ENCODE measurements around the gene DIP2C. TPM values are rescaled to one million over a fixed set of nuclear protein-coding genes. Genes with fewer than 3 reads are reported as not detected.

DIP2C gene
- total RNA-seq, 1 experiment from 2014 or later, result 11.0 TPM

- H3K27ac Mint-ChIP-seq, result no peak overlapping the region
- POLR2A ChIA-PET, result no interaction called here
- ATAC-seq (no peak), DNase-seq (ENCODE audit: low spot score) (no peak)
- TF ChIP-seq SMAD4 (CRISPR knock-in tag; IDR thresholded peaks at IDR 0.05), result no peak
- TF ChIP-seq, protein P1, sequence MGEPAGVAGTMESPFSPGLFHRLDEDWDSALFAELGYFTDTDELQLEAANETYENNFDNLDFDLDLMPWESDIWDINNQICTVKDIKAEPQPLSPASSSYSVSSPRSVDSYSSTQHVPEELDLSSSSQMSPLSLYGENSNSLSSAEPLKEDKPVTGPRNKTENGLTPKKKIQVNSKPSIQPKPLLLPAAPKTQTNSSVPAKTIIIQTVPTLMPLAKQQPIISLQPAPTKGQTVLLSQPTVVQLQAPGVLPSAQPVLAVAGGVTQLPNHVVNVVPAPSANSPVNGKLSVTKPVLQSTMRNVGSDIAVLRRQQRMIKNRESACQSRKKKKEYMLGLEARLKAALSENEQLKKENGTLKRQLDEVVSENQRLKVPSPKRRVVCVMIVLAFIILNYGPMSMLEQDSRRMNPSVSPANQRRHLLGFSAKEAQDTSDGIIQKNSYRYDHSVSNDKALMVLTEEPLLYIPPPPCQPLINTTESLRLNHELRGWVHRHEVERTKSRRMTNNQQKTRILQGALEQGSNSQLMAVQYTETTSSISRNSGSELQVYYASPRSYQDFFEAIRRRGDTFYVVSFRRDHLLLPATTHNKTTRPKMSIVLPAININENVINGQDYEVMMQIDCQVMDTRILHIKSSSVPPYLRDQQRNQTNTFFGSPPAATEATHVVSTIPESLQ (CRISPR knock-in tag; IDR thresholded peaks at IDR 0.05), result no peak
- TF ChIP-seq STAT6 (CRISPR knock-in tag; conservative IDR thresholded peaks at IDR 0.05; ENCODE audit: low read depth), result no peak
- TF ChIP-seq PREB (CRISPR knock-in tag; IDR thresholded peaks at IDR 0.05; ENCODE audit: borderline replicate concordance), result no peak
- TF ChIP-seq, protein P2, sequence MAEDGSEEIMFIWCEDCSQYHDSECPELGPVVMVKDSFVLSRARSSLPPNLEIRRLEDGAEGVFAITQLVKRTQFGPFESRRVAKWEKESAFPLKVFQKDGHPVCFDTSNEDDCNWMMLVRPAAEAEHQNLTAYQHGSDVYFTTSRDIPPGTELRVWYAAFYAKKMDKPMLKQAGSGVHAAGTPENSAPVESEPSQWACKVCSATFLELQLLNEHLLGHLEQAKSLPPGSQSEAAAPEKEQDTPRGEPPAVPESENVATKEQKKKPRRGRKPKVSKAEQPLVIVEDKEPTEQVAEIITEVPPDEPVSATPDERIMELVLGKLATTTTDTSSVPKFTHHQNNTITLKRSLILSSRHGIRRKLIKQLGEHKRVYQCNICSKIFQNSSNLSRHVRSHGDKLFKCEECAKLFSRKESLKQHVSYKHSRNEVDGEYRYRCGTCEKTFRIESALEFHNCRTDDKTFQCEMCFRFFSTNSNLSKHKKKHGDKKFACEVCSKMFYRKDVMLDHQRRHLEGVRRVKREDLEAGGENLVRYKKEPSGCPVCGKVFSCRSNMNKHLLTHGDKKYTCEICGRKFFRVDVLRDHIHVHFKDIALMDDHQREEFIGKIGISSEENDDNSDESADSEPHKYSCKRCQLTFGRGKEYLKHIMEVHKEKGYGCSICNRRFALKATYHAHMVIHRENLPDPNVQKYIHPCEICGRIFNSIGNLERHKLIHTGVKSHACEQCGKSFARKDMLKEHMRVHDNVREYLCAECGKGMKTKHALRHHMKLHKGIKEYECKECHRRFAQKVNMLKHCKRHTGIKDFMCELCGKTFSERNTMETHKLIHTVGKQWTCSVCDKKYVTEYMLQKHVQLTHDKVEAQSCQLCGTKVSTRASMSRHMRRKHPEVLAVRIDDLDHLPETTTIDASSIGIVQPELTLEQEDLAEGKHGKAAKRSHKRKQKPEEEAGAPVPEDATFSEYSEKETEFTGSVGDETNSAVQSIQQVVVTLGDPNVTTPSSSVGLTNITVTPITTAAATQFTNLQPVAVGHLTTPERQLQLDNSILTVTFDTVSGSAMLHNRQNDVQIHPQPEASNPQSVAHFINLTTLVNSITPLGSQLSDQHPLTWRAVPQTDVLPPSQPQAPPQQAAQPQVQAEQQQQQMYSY (CRISPR knock-in tag; IDR thresholded peaks at IDR 0.05), result no peak
- no peak for TF ChIP-seq USF1 (CRISPR knock-in tag; IDR thresholded peaks at IDR 0.05)
- TF ChIP-seq NFYB (CRISPR knock-in tag; conservative IDR thresholded peaks at IDR 0.05; ENCODE audit: low read depth), result no peak
- H3K36me3 Mint-ChIP-seq, result peaks cover 8% of the 10 kb centered on the region
- no peak overlapping the region for H3K4me3 Mint-ChIP-seq
- no peaks in the 10 kb centered on the region for H3K27me3 Mint-ChIP-seq (ENCODE audit: low read depth)
- CTCF ChIA-PET, result interaction anchor here (1.9 kb wide), 1 partner anchor 144 kb away, joined by 6 read pairs; no protein-coding TSS in a partner anchor
- H3K9me3 Mint-ChIP-seq, result peaks cover 15% of the 10 kb centered on the region
- H3K4me1 Mint-ChIP-seq, result peaks cover 12% of the 10 kb centered on the region
Observed at GRCh38 chr10:644943-645334, 44.5 kb downstream of the DIP2C start.

DNA sequence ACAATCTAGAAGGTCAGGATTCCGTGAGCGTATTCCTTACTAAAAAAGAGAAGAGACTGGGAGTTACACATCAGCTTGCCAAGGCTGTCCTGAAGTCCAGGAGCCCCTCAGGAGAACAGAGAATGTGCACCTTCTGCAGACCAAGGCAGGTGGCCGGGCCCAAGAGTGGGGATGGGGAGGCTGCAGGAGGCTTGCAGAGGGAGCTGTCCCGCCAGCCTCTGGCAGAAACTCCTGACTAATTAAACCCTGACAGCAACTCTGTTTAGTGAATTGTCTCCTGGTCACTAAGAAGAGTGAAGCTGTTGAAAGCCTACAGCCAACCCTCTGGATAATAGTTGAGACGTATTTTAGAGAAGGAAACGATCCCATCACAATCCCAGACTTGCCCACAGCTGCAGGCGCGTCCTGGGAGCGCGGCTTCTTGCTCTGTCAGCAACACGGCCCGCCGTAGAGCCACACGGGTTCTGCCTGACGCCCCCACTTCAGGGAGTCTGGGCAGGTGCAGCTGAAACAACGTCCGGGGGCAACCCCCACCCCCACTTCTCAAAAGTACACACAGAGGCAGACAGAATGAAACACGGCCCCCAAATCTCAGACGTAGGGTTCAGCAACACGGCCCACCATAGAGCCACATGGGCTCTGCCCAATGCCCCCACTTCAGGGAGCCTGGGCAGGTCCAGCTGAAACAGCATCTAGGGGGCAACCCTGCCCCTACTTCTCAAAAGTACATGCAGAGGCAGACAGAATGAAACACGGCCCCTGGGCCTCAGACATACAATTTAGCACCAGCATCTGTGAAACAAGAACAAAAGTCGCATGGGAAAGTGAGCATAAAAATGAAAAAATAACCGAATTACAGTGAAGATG lies 45.2 kb downstream of the DIP2C start:
- ChIA-PET POLR2A (no interaction called here), CTCF (interaction anchor here (0.7 to 1.9 kb wide), 2 partner anchors 144 to 199 kb away, joined by 3 to 6 read pairs; no protein-coding TSS in a partner anchor)
- ATAC-seq (no peak), DNase-seq (ENCODE audit: low spot score) (no peak)
- Mint-ChIP-seq H3K27me3 (ENCODE audit: low read depth) (no peaks in the 10 kb centered on the region), H3K4me3 (no peak overlapping the region), H3K4me1 (peaks cover 9% of the 10 kb centered on the region), H3K9me3 (peaks cover 15% of the 10 kb centered on the region), H3K27ac (no peak overlapping the region), H3K36me3 (peaks cover 8% of the 10 kb centered on the region)
- TF ChIP-seq, protein P3, sequence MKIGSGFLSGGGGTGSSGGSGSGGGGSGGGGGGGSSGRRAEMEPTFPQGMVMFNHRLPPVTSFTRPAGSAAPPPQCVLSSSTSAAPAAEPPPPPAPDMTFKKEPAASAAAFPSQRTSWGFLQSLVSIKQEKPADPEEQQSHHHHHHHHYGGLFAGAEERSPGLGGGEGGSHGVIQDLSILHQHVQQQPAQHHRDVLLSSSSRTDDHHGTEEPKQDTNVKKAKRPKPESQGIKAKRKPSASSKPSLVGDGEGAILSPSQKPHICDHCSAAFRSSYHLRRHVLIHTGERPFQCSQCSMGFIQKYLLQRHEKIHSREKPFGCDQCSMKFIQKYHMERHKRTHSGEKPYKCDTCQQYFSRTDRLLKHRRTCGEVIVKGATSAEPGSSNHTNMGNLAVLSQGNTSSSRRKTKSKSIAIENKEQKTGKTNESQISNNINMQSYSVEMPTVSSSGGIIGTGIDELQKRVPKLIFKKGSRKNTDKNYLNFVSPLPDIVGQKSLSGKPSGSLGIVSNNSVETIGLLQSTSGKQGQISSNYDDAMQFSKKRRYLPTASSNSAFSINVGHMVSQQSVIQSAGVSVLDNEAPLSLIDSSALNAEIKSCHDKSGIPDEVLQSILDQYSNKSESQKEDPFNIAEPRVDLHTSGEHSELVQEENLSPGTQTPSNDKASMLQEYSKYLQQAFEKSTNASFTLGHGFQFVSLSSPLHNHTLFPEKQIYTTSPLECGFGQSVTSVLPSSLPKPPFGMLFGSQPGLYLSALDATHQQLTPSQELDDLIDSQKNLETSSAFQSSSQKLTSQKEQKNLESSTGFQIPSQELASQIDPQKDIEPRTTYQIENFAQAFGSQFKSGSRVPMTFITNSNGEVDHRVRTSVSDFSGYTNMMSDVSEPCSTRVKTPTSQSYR (CRISPR knock-in tag; IDR thresholded peaks at IDR 0.05), result no peak
- no peak for TF ChIP-seq FOXJ3 (CRISPR knock-in tag; IDR thresholded peaks at IDR 0.05; ENCODE audit: borderline replicate concordance)
- TF ChIP-seq E2F4 (CRISPR knock-in tag; IDR thresholded peaks at IDR 0.05; ENCODE audit: borderline replicate concordance, low read depth), result no peak
- no peak for TF ChIP-seq NR2C2 (CRISPR knock-in tag; IDR thresholded peaks at IDR 0.05)

Measured in WTC11 (cell line).